ENCODE measurements around the gene ATP8B1. TPM values are rescaled to one million over a fixed set of nuclear protein-coding genes. Genes with fewer than 3 reads are reported as not detected.
A peak's percentile ranks its signal among the peaks of the same experiment; 100 is the strongest.

The ATP8B1 gene
- total and polyA plus RNA-seq, 2 experiments from 2014 or later = 15.8 to 43.9 TPM

DNA sequence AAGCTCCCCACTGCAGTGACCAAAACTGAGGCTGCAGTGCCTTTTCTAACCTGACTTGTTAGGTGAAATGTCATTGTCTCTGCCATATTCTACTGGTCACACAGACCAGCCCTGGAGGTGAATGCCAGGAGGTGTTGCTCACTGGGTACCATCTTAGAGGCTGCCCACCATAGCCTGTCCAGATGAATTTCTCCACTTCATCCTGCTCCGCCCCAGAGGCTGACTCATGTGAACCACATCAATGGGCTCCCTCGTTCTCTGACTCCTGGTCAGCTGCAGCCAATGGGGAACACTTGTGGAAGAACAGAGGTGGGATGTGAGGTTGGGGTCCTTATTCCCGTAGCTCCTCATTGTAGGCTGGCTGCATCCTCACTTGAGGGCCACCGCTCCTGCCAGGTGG is 178.1 kb downstream of the ATP8B1 start:
- no peaks in the 10 kb centered on the region for H3K9me3 ChIP-seq (ENCODE audit: low read depth)
- peaks cover 2% of the 10 kb centered on the region for H3K36me3 ChIP-seq (ENCODE audit: low read depth)
- H4K20me1 ChIP-seq (ENCODE audit: insufficient read depth) = no peaks in the 10 kb centered on the region
- TF ChIP-seq EZH2phosphoT487 (IDR thresholded peaks at IDR 0.05; ENCODE audit: insufficient read depth, low read depth) = no peak
- no peak for TF ChIP-seq EZH2 (IDR thresholded peaks at IDR 0.05; ENCODE audit: insufficient read depth, poor library complexity, severe bottlenecking)
- no peaks in the 10 kb centered on the region for H3K27me3 ChIP-seq (replicated peaks; ENCODE audit: insufficient read depth)
- peak; percentile 66 for DNase-seq
- H3K9ac ChIP-seq = no peak overlapping the region
- H3K4me2 ChIP-seq (ENCODE audit: unreplicated experiment) = no peak overlapping the region
- H3F3A ChIP-seq (ENCODE audit: insufficient read depth) = peaks cover 6% of the 10 kb centered on the region; the same call in 1 of the 2 replicates
- H3K27ac ChIP-seq = no peak overlapping the region
- peaks cover 16% of the 10 kb centered on the region for H3K79me2 ChIP-seq (ENCODE audit: insufficient read depth)
- 67 to 70% methylated on average over 4 of the region's 4 CpGs for WGBS, 2 experiments (ENCODE audit: low coverage in 1 of 2, low lambda C conversion rate in 2 of 2, missing lambda C conversion rate in 2 of 2)
- 0 out of 2 replicates have a peak overlapping the region, but pooled peaks have one; percentile 20 for H2AFZ ChIP-seq
- H3K4me3 ChIP-seq = no peak overlapping the region
- peaks cover 14% of the 10 kb centered on the region for H3K4me1 ChIP-seq (ENCODE audit: insufficient read depth)
- in situ Hi-C loops (cut with MboI) = no loop called here
- no peaks in the 10 kb centered on the region for H3K9me2 ChIP-seq (ENCODE audit: insufficient read depth)

DNA sequence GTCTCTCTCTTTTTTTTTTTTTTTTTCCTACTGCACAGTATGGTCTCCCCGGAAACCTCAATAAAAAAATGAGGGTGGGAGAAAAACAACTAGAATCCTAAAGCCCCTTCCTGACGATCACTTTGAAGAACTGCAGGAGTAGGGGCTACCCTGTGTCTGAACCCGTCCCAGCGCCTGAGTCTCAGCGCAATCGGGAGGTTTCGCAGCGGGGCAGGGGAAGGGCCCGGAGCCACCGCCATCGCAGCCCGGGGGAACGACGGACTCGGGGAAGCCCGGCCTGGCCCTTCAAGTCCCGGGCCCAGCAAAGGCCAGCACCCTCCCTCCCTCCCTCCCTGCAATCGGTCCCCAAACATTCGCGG is 181.9 kb downstream of the ATP8B1 start:
- in situ Hi-C loops (cut with MboI) = no loop called here
- Histone ChIP-seq H3K36me3 (ENCODE audit: low read depth) (peaks cover 17% of the 10 kb centered on the region), H3K4me2 (ENCODE audit: unreplicated experiment) (peak overlapping the region; percentile 98), H2AFZ (peak overlapping the region; percentile 88), H3K9ac (peak overlapping the region; percentile 91), H3K9me3 (ENCODE audit: low read depth) (no peaks in the 10 kb centered on the region), H4K20me1 (ENCODE audit: insufficient read depth) (no peaks in the 10 kb centered on the region), H3K27me3 (replicated peaks; ENCODE audit: insufficient read depth) (no peaks in the 10 kb centered on the region), H3K27ac (peak overlapping the region; percentile 62), H3F3A (ENCODE audit: insufficient read depth) (no peaks in the 10 kb centered on the region), H3K4me3 (peak overlapping the region; percentile 84), H3K79me2 (ENCODE audit: insufficient read depth) (peaks cover 54% of the 10 kb centered on the region), H3K4me1 (ENCODE audit: insufficient read depth) (peaks cover 17% of the 10 kb centered on the region), H3K9me2 (ENCODE audit: insufficient read depth) (no peaks in the 10 kb centered on the region)
- TF ChIP-seq EZH2 (IDR thresholded peaks at IDR 0.05; ENCODE audit: insufficient read depth, poor library complexity, severe bottlenecking) (no peak), EZH2phosphoT487 (IDR thresholded peaks at IDR 0.05; ENCODE audit: insufficient read depth, low read depth) (no peak)
- WGBS, 2 experiments (ENCODE audit: low coverage in 1 of 2, low lambda C conversion rate in 2 of 2, missing lambda C conversion rate in 2 of 2) = 0 to 2% methylated on average over 8 to 20 of the region's 20 CpGs
- peak; percentile 52 for DNase-seq

DNA sequence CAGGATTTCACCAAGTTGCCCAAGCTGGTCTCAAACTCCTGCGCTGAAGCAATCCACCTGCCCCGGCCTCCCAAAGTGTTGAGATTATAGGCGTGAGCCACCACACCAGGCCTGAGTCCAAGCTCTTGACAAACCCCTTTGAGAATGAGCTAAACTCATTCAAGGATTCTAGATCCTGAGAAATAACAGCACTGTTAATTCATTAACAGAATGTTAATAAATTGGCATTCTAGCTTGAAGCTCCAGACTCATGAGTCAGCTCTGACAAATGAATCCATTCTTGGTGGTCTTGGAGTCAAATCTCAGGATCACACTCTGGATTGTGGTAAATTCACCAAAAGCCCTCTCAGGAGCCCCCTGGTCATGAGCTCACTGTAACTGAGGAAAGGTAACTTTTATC is 183.2 kb downstream of the ATP8B1 start:
- no peak overlapping the region for H2AFZ ChIP-seq
- no peaks in the 10 kb centered on the region for H4K20me1 ChIP-seq (ENCODE audit: insufficient read depth)
- DNase-seq = peak; percentile 18
- H3K9ac ChIP-seq = peak overlapping the region; percentile 91; the same call in 1 of the 2 replicates
- no peaks in the 10 kb centered on the region for H3K9me3 ChIP-seq (ENCODE audit: low read depth)
- H3K79me2 ChIP-seq (ENCODE audit: insufficient read depth) = peaks cover 66% of the 10 kb centered on the region
- no peaks in the 10 kb centered on the region for H3K9me2 ChIP-seq (ENCODE audit: insufficient read depth)
- 96 to 100% methylated on average over 3 of the region's 3 CpGs for WGBS, 2 experiments (ENCODE audit: low coverage in 1 of 2, low lambda C conversion rate in 2 of 2, missing lambda C conversion rate in 2 of 2)
- no peaks in the 10 kb centered on the region for H3K27me3 ChIP-seq (replicated peaks; ENCODE audit: insufficient read depth)
- H3K4me2 ChIP-seq (ENCODE audit: unreplicated experiment) = peak overlapping the region; percentile 98
- H3K36me3 ChIP-seq (ENCODE audit: low read depth) = peaks cover 27% of the 10 kb centered on the region
- peaks cover 17% of the 10 kb centered on the region for H3K4me1 ChIP-seq (ENCODE audit: insufficient read depth)
- no peak overlapping the region for H3K27ac ChIP-seq
- TF ChIP-seq EZH2phosphoT487 (IDR thresholded peaks at IDR 0.05; ENCODE audit: insufficient read depth, low read depth) = no peak
- TF ChIP-seq EZH2 (IDR thresholded peaks at IDR 0.05; ENCODE audit: insufficient read depth, poor library complexity, severe bottlenecking) = no peak
- H3F3A ChIP-seq (ENCODE audit: insufficient read depth) = no peaks in the 10 kb centered on the region
- peak overlapping the region; percentile 84 for H3K4me3 ChIP-seq
- in situ Hi-C loops (cut with MboI) = no loop called here

DNA sequence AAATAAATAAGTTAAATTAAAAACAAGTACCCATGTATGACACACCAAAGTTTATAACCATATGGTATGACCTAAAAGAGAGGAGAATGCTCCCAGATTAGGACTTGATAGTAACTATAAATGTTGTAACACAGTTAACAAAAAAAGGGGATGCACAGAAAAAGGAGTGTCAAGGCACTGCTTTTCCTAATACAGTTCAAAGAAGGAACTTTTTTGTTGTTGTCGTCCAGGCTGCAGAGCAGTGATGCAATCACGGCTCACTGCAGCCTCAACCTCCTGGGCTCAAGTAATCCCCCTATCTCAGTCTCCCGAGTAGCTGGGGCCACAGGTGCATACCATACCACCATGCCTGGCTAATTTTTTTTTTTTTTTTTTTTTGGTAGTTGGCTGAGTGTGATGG is 184.2 kb downstream of the ATP8B1 start:
- peaks cover 76% of the 10 kb centered on the region for H3K79me2 ChIP-seq (ENCODE audit: insufficient read depth)
- H3K27me3 ChIP-seq (replicated peaks; ENCODE audit: insufficient read depth) = no peaks in the 10 kb centered on the region
- H3K4me1 ChIP-seq (ENCODE audit: insufficient read depth) = peaks cover 17% of the 10 kb centered on the region
- no peaks in the 10 kb centered on the region for H3K9me3 ChIP-seq (ENCODE audit: low read depth)
- WGBS, 2 experiments (ENCODE audit: low coverage in 1 of 2, low lambda C conversion rate in 2 of 2, missing lambda C conversion rate in 2 of 2) = 73 to 77% methylated on average over 3 of the region's 3 CpGs
- peaks cover 36% of the 10 kb centered on the region for H3K36me3 ChIP-seq (ENCODE audit: low read depth)
- no peak for DNase-seq
- H3F3A ChIP-seq (ENCODE audit: insufficient read depth) = no peaks in the 10 kb centered on the region
- H3K4me3 ChIP-seq = no peak overlapping the region
- TF ChIP-seq EZH2phosphoT487 (IDR thresholded peaks at IDR 0.05; ENCODE audit: insufficient read depth, low read depth) (no peak), EZH2 (IDR thresholded peaks at IDR 0.05; ENCODE audit: insufficient read depth, poor library complexity, severe bottlenecking) (no peak)
- H3K4me2 ChIP-seq (ENCODE audit: unreplicated experiment) = no peak overlapping the region
- no peaks in the 10 kb centered on the region for H3K9me2 ChIP-seq (ENCODE audit: insufficient read depth)
- no peak overlapping the region for H2AFZ ChIP-seq
- no peak overlapping the region for H3K9ac ChIP-seq
- H3K27ac ChIP-seq = no peak overlapping the region
- in situ Hi-C loops (cut with MboI) = no loop called here
- no peaks in the 10 kb centered on the region for H4K20me1 ChIP-seq (ENCODE audit: insufficient read depth)

DNA sequence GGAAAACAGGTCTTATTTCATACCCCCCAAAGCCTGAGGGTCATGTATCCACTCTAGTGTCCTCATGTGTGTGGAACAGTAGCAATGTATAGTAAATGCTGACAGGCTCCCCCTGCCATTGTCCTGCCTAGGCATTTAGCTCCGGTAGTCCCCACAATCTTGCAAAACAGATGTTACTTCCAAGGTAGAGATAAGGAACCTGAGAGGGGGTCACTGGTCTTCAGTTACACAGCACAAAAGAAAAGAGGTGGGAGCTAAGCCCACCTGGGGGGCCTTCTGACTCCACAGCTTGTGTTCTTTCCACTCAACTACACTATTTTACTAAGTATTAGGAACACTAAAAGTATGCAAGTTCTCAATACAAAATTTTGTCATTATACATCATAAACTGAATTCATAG is 199.2 kb downstream of the ATP8B1 start:
- DNase-seq = no peak
- Histone ChIP-seq H3K4me3 (no peak overlapping the region), H3K79me2 (ENCODE audit: insufficient read depth) (peaks cover 4% of the 10 kb centered on the region; the same call in 1 of the 2 replicates), H3K27ac (no peak overlapping the region), H3K9me2 (ENCODE audit: insufficient read depth) (no peaks in the 10 kb centered on the region), H3F3A (ENCODE audit: insufficient read depth) (peaks cover 24% of the 10 kb centered on the region), H3K4me2 (ENCODE audit: unreplicated experiment) (no peak overlapping the region), H3K27me3 (replicated peaks; ENCODE audit: insufficient read depth) (no peaks in the 10 kb centered on the region), H3K36me3 (ENCODE audit: low read depth) (peaks cover 75% of the 10 kb centered on the region), H4K20me1 (ENCODE audit: insufficient read depth) (no peaks in the 10 kb centered on the region), H3K9me3 (ENCODE audit: low read depth) (no peaks in the 10 kb centered on the region), H2AFZ (no peak overlapping the region), H3K9ac (no peak overlapping the region), H3K4me1 (ENCODE audit: insufficient read depth) (no peaks in the 10 kb centered on the region)
- in situ Hi-C loops (cut with MboI) = no loop called here
- WGBS, 2 experiments (ENCODE audit: low coverage in 1 of 2, low lambda C conversion rate in 2 of 2, missing lambda C conversion rate in 2 of 2) = 81 to 85% methylated on average over 1 of the region's 1 CpG
- no peak for TF ChIP-seq EZH2 (IDR thresholded peaks at IDR 0.05; ENCODE audit: insufficient read depth, poor library complexity, severe bottlenecking)
- TF ChIP-seq EZH2phosphoT487 (IDR thresholded peaks at IDR 0.05; ENCODE audit: insufficient read depth, low read depth) = no peak

Small RNA genes lying within 50 kb of the gene (small RNA-seq; reads per million reads assigned to genes)
- gene RNU6-742P (ENCODE audit: low read depth, low replicate concordance) = not detected

Other genes with a start within 250 kb of the ATP8B1 start
- gene FECH, start 216.6 kb downstream of the ATP8B1 start, total RNA-seq (2014; rRNA removed; shearing (Covaris generic)) = 25.4 and 56.8 TPM in 2 replicates
- 32.5 and 33.4 TPM in 2 replicates for gene FECH, start 216.6 kb downstream of the ATP8B1 start, polyA plus RNA-seq (2016; fragmentation: Nextera tagmentation; extraction: Ambion mirVana)
- gene NARS1, start 181.5 kb downstream of the ATP8B1 start, total RNA-seq (2014; rRNA removed; shearing (Covaris generic)) = 219 and 260 TPM in 2 replicates
- gene NARS1, start 181.5 kb downstream of the ATP8B1 start, polyA plus RNA-seq (2016; fragmentation: Nextera tagmentation; extraction: Ambion mirVana) = 197 and 201 TPM in 2 replicates
- 6.1 and 7.1 TPM in 2 replicates for gene NEDD4L, start 240.9 kb upstream of the ATP8B1 start, total RNA-seq (2014; rRNA removed; shearing (Covaris generic))
- gene NEDD4L, start 240.9 kb upstream of the ATP8B1 start, polyA plus RNA-seq (2016; fragmentation: Nextera tagmentation; extraction: Ambion mirVana) = 3.2 and 3.7 TPM in 2 replicates

Measured in GM23248 (cell line).